HepG2 (cell line): ENCODE data around the gene GALNT9. TPM values are rescaled to one million over a fixed set of nuclear protein-coding genes. Genes with fewer than 3 reads are reported as not detected.

Experiments used
- ATAC-seq: fragments of 200-7000 bp; cut with Tn5 transposase; 3 replicates; pipeline ENCODE4 v1.9.1; 2020; ENCODE audit warnings: mild to moderate bottlenecking, moderate library complexity
- BruUV-seq: library from RNA; stranded (reverse); fragments of 400-500 nt; replicated peaks from 2 replicates; lab custom pipeline; 2021; lab: Mats Ljungman, UMichigan
- CTCF ChIA-PET: fragments of 300-600 bp; formaldehyde crosslinking; extraction: SDS; loops from one replicate; lab custom pipeline; 2021; ENCODE audit warnings: low total read pairs, inconsistent platforms, low intra/inter-chr PET ratio; lab: Yijun Ruan, JAX
- POLR2A ChIA-PET: fragments of 350-600 bp; sonication (Branson Sonifier 250); formaldehyde crosslinking; loops from one replicate; lab custom pipeline; 2020; ENCODE audit warnings: antibody characterized with exemption, inconsistent platforms; lab: Yijun Ruan, JAX
- DNase-seq: peaks from one replicate; pipeline ENCODE4 v3.0.0-alpha.2; 2015; ENCODE audit warnings: low spot score
- FAIRE-seq: peaks from 3 replicates; lab custom pipeline; 2011; peaks lifted over from hg19 to GRCh38; lab: Jason Lieb, UNC
- H2AFZ ChIP-seq: one replicate; pipeline ENCODE4 v1.6.1; 2011; ENCODE audit warnings: low read length, inconsistent platforms
- H3K27ac ChIP-seq: fragments of 300-600 bp; 3 replicates; pipeline ENCODE4 v1.8.0; 2011; ENCODE audit warnings: mixed run types, mild to moderate bottlenecking, mixed read lengths, low read length, inconsistent platforms; ENCODE audit not compliant: insufficient read depth; ENCODE audit errors: extremely low read length
- H3K27me3 ChIP-seq, 2 experiments: fragments of 200-600 bp in 1 of 2; 2 replicates in 1 of 2; 3 replicates in 1 of 2; pipeline versions ENCODE4 v1.6.0 to v1.8.0; 2011; ENCODE audit warnings: low read length in 2 of 2, mild to moderate bottlenecking in 2 of 2, moderate library complexity in 2 of 2, inconsistent platforms in 1 of 2; ENCODE audit not compliant: insufficient read depth in 2 of 2, control insufficient read depth in 1 of 2
- H3K36me3 ChIP-seq, 2 experiments: fragments of 200-600 bp in 1 of 2; replicated peaks in 1 of 2; 2 replicates in 1 of 2; 3 replicates in 1 of 2; pipeline versions ENCODE4 v1.5.1 to v1.8.0; 2011; ENCODE audit warnings: low read length in 2 of 2, inconsistent platforms in 1 of 2; ENCODE audit not compliant: insufficient read depth in 2 of 2, control insufficient read depth in 1 of 2
- H3K4me1 ChIP-seq: 2 replicates; pipeline ENCODE4 v1.5.1; 2012; ENCODE audit warnings: low read length, inconsistent platforms; ENCODE audit not compliant: insufficient read depth
- H3K4me2 ChIP-seq: 2 replicates; pipeline ENCODE4 v1.6.0; 2011; ENCODE audit warnings: low read depth, low read length, inconsistent platforms
- H3K4me3 ChIP-seq, 3 experiments: fragments of 200-600 bp in 1 of 3; sonication (generic), shearing (Covaris generic) in 1 of 3; replicated peaks in 1 of 3; 2 replicates each; pipeline ENCODE4 v1.5.1; 2011 to 2016; ENCODE audit warnings: low read length in 3 of 3, inconsistent platforms in 2 of 3, low read depth in 2 of 3, mild to moderate bottlenecking in 2 of 3, control low read depth in 1 of 3, mixed read lengths in 1 of 3; ENCODE audit not compliant: insufficient read depth in 1 of 3
- H3K79me2 ChIP-seq: one replicate; pipeline ENCODE4 v1.6.1; 2011; ENCODE audit warnings: low read length, inconsistent platforms; ENCODE audit not compliant: insufficient read depth
- H3K9ac ChIP-seq: 2 replicates; pipeline ENCODE4 v1.6.0; 2011; ENCODE audit warnings: mild to moderate bottlenecking, low read depth, low read length, inconsistent platforms; ENCODE audit not compliant: insufficient read depth
- H3K9me3 ChIP-seq: 2 replicates; pipeline ENCODE4 v1.5.1; 2012; ENCODE audit warnings: mild to moderate bottlenecking, low read length
- H4K20me1 ChIP-seq: 2 replicates; pipeline ENCODE4 v1.6.0; 2011; ENCODE audit warnings: inconsistent platforms, mild to moderate bottlenecking, low read length, moderate library complexity; ENCODE audit not compliant: insufficient read depth
- KLF9 ChIP-seq: IDR thresholded peaks from 2 replicates; pipeline ENCODE4 v1.6.1; 2016; ENCODE audit warnings: low read depth
- MAZ ChIP-seq, 2 experiments: sonication (generic) in 1 of 2; formaldehyde crosslinking in 1 of 2; IDR thresholded peaks; 2 replicates each; pipeline versions ENCODE4 v1.5.0 to v1.6.1; 2012 to 2020; ENCODE audit warnings: low read depth in 2 of 2, mild to moderate bottlenecking in 2 of 2, borderline replicate concordance in 1 of 2, improper control_type of control experiment in 1 of 2, low read length in 1 of 2, missing genetic modification reagents in 1 of 2, moderate library complexity in 1 of 2
- ZNF589 ChIP-seq: sonication (generic); formaldehyde crosslinking; conservative IDR thresholded peaks from 2 replicates; pipeline ENCODE4 v1.8.0; 2022; ENCODE audit warnings: mild to moderate bottlenecking, moderate library complexity, missing genetic modification reagents
- WGBS: methylation state at CpG from one replicate; pipeline ENCODE4 v1.1.6; 2017; ENCODE audit warnings: low lambda C conversion rate; 5-methylcytosine and 5-hydroxymethylcytosine counted together
- in situ Hi-C: cut with HindIII; loops from 2 replicates; pipeline ENCODE4 v1.10.0; 2017; ENCODE audit warnings: low pct_unique_long_range_greater_than_20kb; ENCODE audit not compliant: extremely low pct_ligation_motif_present
- intact Hi-C: fragments of 100-400 bp; cut with micrococcal nuclease; formaldehyde crosslinking; loops from one replicate; pipeline ENCODE4 v1.10.0; 2022; ENCODE audit not compliant: unreplicated experiment
- polyA plus RNA-seq, 8 experiments: library from polyadenylated mRNA; depleted of rRNA in 3 of 8; stranded (reverse) in 7 of 8; unstranded in 1 of 8; fragments of >200 nt; fragmentation: Illumina TruSeq in 4 of 8; extraction: Trizol in 4 of 8; gene quantifications; 2 replicates each; pipeline versions ENCODE4 v1.2.1 to v1.2.3, GENCODE V29; 2011 to 2016; ENCODE audit warnings: low read depth in 4 of 8, missing spikeins in 1 of 8, mixed read lengths in 1 of 8; ENCODE audit not compliant: insufficient read depth in 1 of 8
- total RNA-seq, 5 experiments: library from RNA; depleted of rRNA; stranded (reverse); fragments of >200 nt; fragmentation: Illumina TruSeq; extraction: Trizol; gene quantifications; 2 replicates each; pipeline ENCODE4 v1.2.3, GENCODE V29; 2016; ENCODE audit warnings: low read depth in 1 of 5
- TF ChIP-seq, protein P1 (sequence below): IDR thresholded peaks from 2 replicates; pipeline ENCODE4 v1.6.1; 2016; ENCODE audit warnings: low read depth

The GALNT9 gene
- total and polyA plus RNA-seq, 2 of the 13 experiments (the other 11 are each of a cell fraction or from before 2014, with no cell fraction given): 0.04 TPM; not detected in 1

DNA sequence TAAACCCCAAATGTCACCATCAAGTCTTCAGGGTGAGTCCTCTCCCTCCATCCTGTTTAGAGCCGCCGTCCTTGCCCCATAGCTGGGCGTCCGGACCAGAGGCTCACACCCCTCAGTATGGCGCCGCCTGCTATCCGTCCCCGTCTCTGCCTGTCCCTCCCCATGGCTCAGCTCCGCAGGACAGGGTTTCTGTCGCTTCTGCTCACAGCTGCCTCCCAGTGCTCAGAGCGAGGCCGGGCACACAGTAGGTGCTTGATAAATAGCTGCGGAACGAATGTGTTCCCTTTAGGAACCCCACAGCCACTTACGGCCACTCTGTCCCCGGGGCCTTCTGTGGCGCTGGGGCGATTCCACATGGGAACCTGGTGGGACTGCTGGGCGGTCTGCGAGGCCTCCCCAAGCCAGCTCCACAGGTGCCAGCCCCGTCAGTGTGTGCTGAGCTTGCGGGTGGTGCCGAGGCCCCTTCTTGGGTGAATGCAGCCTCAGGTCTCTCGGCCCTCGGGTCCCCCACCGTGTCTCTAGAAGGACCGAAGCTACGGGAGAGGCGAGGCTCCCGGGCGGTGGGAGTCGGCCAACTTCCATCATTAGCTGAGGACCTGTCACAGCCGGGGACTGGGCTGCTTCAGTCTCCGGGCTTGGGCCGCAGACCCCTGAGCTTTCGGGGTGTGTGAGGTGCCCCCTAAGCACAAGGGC is 122.2 kb downstream of the GALNT9 start (continued):
- TF ChIP-seq, protein P1, sequence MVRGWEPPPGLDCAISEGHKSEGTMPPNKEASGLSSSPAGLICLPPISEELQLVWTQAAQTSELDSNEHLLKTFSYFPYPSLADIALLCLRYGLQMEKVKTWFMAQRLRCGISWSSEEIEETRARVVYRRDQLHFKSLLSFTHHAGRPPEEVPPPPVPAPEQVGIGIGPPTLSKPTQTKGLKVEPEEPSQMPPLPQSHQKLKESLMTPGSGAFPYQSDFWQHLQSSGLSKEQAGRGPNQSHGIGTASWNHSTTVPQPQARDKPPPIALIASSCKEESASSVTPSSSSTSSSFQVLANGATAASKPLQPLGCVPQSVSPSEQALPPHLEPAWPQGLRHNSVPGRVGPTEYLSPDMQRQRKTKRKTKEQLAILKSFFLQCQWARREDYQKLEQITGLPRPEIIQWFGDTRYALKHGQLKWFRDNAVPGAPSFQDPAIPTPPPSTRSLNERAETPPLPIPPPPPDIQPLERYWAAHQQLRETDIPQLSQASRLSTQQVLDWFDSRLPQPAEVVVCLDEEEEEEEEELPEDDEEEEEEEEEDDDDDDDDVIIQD (CRISPR knock-in tag): no peak
- TF ChIP-seq KLF9 (CRISPR knock-in tag): no peak

- no peak overlapping the region for H3K9ac ChIP-seq
- peaks cover 6% of the 10 kb centered on the region; the same call in 1 of the 2 replicates for H4K20me1 ChIP-seq
- no peak for ATAC-seq
- no peak for FAIRE-seq
- no peak overlapping the region for H3K4me3 ChIP-seq
- in situ Hi-C loops (no loop called here), intact Hi-C loops (no loop called here)
- H3K79me2 ChIP-seq: no peaks in the 10 kb centered on the region
- peaks cover 31 to 87% of the 10 kb centered on the region in 2 experiments for H3K27me3 ChIP-seq
- ChIA-PET CTCF (no interaction called here), POLR2A (interaction anchor here (0.6 kb wide), 1 partner anchor 176 kb away, joined by 5 read pairs; no protein-coding TSS in a partner anchor)
- TF ChIP-seq ZNF589 (no peak), MAZ (IDR thresholded peaks at IDR 0.05; ENCODE audit: borderline replicate concordance, low read depth, low read length) (no peak), MAZ (CRISPR knock-in tag; IDR thresholded peaks at IDR 0.05; ENCODE audit: low read depth) (no peak)
- H3K9me3 ChIP-seq: no peaks in the 10 kb centered on the region
- 30% methylated on average over 5 of the region's 14 CpGs for WGBS
- H3K4me2 ChIP-seq: no peak overlapping the region
- H3K4me1 ChIP-seq: no peaks in the 10 kb centered on the region
- no peak overlapping the region for H2AFZ ChIP-seq
- no peak for DNase-seq
- H3K36me3 ChIP-seq: no peaks in the 10 kb centered on the region
- no peak overlapping the region for H3K27ac ChIP-seq
- BruUV-seq: no TSS peak
Observed at GRCh38 chr12:132206046-132206434, 123.3 kb downstream of the GALNT9 start.
